Measurements from ENCODE around the gene SND1.

SND1 gene

GRCh38 chr7:128081808-128082207 lies 429.8 kb downstream of the SND1 start:
- H3K9me3 ChIP-seq (ENCODE audit: control insufficient read depth in 1 of 2, low read length in 2 of 2) = no peaks in the 10 kb centered on the region
- peaks cover 44 to 83% of the 10 kb centered on the region in 2 donors for H3K36me3 ChIP-seq (ENCODE audit: control insufficient read depth in 1 of 2, insufficient read depth in 2 of 2, low read length in 2 of 2)
- no peaks in the 10 kb centered on the region for H3K27me3 ChIP-seq (ENCODE audit: control insufficient read depth in 1 of 2, insufficient read depth in 2 of 2, low read length in 2 of 2)
- no peak overlapping the region for H3K9ac ChIP-seq (ENCODE audit: low read depth in 1 of 2, low read length in 2 of 2)
- H3K27ac ChIP-seq (ENCODE audit: low read depth, low read length) = no peak overlapping the region
- H3K4me1 ChIP-seq (ENCODE audit: control insufficient read depth in 1 of 2, insufficient read depth in 2 of 2, low read length in 2 of 2) = peaks cover 16 to 17% of the 10 kb centered on the region in 2 donors
- H3K4me3 ChIP-seq (ENCODE audit: low read depth in 1 of 2, low read length in 2 of 2) = no peak overlapping the region

GRCh38 chr7:128082431-128082830 lies 430.4 kb downstream of the SND1 start:
- Histone ChIP-seq H3K4me1 (ENCODE audit: control insufficient read depth in 1 of 2, insufficient read depth in 2 of 2, low read length in 2 of 2) (peaks cover 10 to 11% of the 10 kb centered on the region in 2 donors), H3K27ac (ENCODE audit: low read depth, low read length) (no peak overlapping the region), H3K9ac (ENCODE audit: low read depth in 1 of 2, low read length in 2 of 2) (no peak overlapping the region), H3K4me3 (ENCODE audit: low read depth in 1 of 2, low read length in 2 of 2) (no peak overlapping the region), H3K36me3 (ENCODE audit: control insufficient read depth in 1 of 2, insufficient read depth in 2 of 2, low read length in 2 of 2) (peaks cover 50 to 88% of the 10 kb centered on the region in 2 donors), H3K27me3 (ENCODE audit: control insufficient read depth in 1 of 2, insufficient read depth in 2 of 2, low read length in 2 of 2) (no peaks in the 10 kb centered on the region), H3K9me3 (ENCODE audit: control insufficient read depth in 1 of 2, low read length in 2 of 2) (no peaks in the 10 kb centered on the region)

- Histone ChIP-seq H3K36me3 (ENCODE audit: control insufficient read depth in 1 of 2, insufficient read depth in 2 of 2, low read length in 2 of 2) (peaks cover 50 to 83% of the 10 kb centered on the region in 2 donors), H3K4me1 (ENCODE audit: control insufficient read depth in 1 of 2, insufficient read depth in 2 of 2, low read length in 2 of 2) (no peaks in the 10 kb centered on the region), H3K4me3 (ENCODE audit: low read depth in 1 of 2, low read length in 2 of 2) (no peak overlapping the region), H3K9me3 (ENCODE audit: control insufficient read depth in 1 of 2, low read length in 2 of 2) (no peaks in the 10 kb centered on the region), H3K9ac (ENCODE audit: low read depth in 1 of 2, low read length in 2 of 2) (no peak overlapping the region), H3K27ac (ENCODE audit: low read depth, low read length) (no peak overlapping the region), H3K27me3 (ENCODE audit: control insufficient read depth in 1 of 2, insufficient read depth in 2 of 2, low read length in 2 of 2) (no peaks in the 10 kb centered on the region)
These were observed 433.1 kb downstream of the SND1 start for GRCh38 chr7:128084896-128085608.

GRCh38 chr7:128090492-128090891 lies 438.5 kb downstream of the SND1 start:
- H3K4me3 ChIP-seq (ENCODE audit: low read depth in 1 of 2, low read length in 2 of 2) = no peak overlapping the region
- no peak overlapping the region for H3K9ac ChIP-seq (ENCODE audit: low read depth in 1 of 2, low read length in 2 of 2)
- peaks cover 57 to 88% of the 10 kb centered on the region in 2 donors for H3K36me3 ChIP-seq (ENCODE audit: control insufficient read depth in 1 of 2, insufficient read depth in 2 of 2, low read length in 2 of 2)
- H3K27ac ChIP-seq (ENCODE audit: low read depth, low read length) = no peak overlapping the region
- no peaks in the 10 kb centered on the region for H3K9me3 ChIP-seq (ENCODE audit: control insufficient read depth in 1 of 2, low read length in 2 of 2)
- no peaks in the 10 kb centered on the region for H3K27me3 ChIP-seq (ENCODE audit: control insufficient read depth in 1 of 2, insufficient read depth in 2 of 2, low read length in 2 of 2)
- no peaks in the 10 kb centered on the region for H3K4me1 ChIP-seq (ENCODE audit: control insufficient read depth in 1 of 2, insufficient read depth in 2 of 2, low read length in 2 of 2)

- Histone ChIP-seq H3K36me3 (ENCODE audit: control insufficient read depth in 1 of 2, insufficient read depth in 2 of 2, low read length in 2 of 2) (peaks cover 56 to 87% of the 10 kb centered on the region in 2 donors), H3K4me1 (ENCODE audit: control insufficient read depth in 1 of 2, insufficient read depth in 2 of 2, low read length in 2 of 2) (no peaks in the 10 kb centered on the region), H3K27me3 (ENCODE audit: control insufficient read depth in 1 of 2, insufficient read depth in 2 of 2, low read length in 2 of 2) (no peaks in the 10 kb centered on the region), H3K9ac (ENCODE audit: low read depth in 1 of 2, low read length in 2 of 2) (no peak overlapping the region), H3K27ac (ENCODE audit: low read depth, low read length) (no peak overlapping the region), H3K9me3 (ENCODE audit: control insufficient read depth in 1 of 2, low read length in 2 of 2) (no peaks in the 10 kb centered on the region), H3K4me3 (ENCODE audit: low read depth in 1 of 2, low read length in 2 of 2) (no peak overlapping the region)
These were observed 439.1 kb downstream of the SND1 start for GRCh38 chr7:128091106-128091505.

- no peak overlapping the region for H3K4me3 ChIP-seq (ENCODE audit: low read depth in 1 of 2, low read length in 2 of 2)
- no peaks in the 10 kb centered on the region for H3K9me3 ChIP-seq (ENCODE audit: control insufficient read depth in 1 of 2, low read length in 2 of 2)
- no peaks in the 10 kb centered on the region for H3K27me3 ChIP-seq (ENCODE audit: control insufficient read depth in 1 of 2, insufficient read depth in 2 of 2, low read length in 2 of 2)
- H3K36me3 ChIP-seq (ENCODE audit: control insufficient read depth in 1 of 2, insufficient read depth in 2 of 2, low read length in 2 of 2) = peaks cover 49 to 78% of the 10 kb centered on the region in 2 donors
- H3K9ac ChIP-seq (ENCODE audit: low read depth in 1 of 2, low read length in 2 of 2) = no peak overlapping the region
- H3K27ac ChIP-seq (ENCODE audit: low read depth, low read length) = no peak overlapping the region
- no peaks in the 10 kb centered on the region for H3K4me1 ChIP-seq (ENCODE audit: control insufficient read depth in 1 of 2, insufficient read depth in 2 of 2, low read length in 2 of 2)
These were observed 440.2 kb downstream of the SND1 start for GRCh38 chr7:128092221-128092620.

GRCh38 chr7:128093614-128094570 lies 441.9 kb downstream of the SND1 start:
- no peak overlapping the region for H3K4me3 ChIP-seq (ENCODE audit: low read depth in 1 of 2, low read length in 2 of 2)
- no peak overlapping the region for H3K27ac ChIP-seq (ENCODE audit: low read depth, low read length)
- H3K4me1 ChIP-seq (ENCODE audit: control insufficient read depth in 1 of 2, insufficient read depth in 2 of 2, low read length in 2 of 2) = no peaks in the 10 kb centered on the region
- no peaks in the 10 kb centered on the region for H3K9me3 ChIP-seq (ENCODE audit: control insufficient read depth in 1 of 2, low read length in 2 of 2)
- no peak overlapping the region for H3K9ac ChIP-seq (ENCODE audit: low read depth in 1 of 2, low read length in 2 of 2)
- H3K27me3 ChIP-seq (ENCODE audit: control insufficient read depth in 1 of 2, insufficient read depth in 2 of 2, low read length in 2 of 2) = no peaks in the 10 kb centered on the region
- H3K36me3 ChIP-seq (ENCODE audit: control insufficient read depth in 1 of 2, insufficient read depth in 2 of 2, low read length in 2 of 2) = peaks cover 52 to 75% of the 10 kb centered on the region in 2 donors

GRCh38 chr7:128094686-128095085 lies 442.7 kb downstream of the SND1 start:
- Histone ChIP-seq H3K4me3 (ENCODE audit: low read depth in 1 of 2, low read length in 2 of 2) (no peak overlapping the region), H3K36me3 (ENCODE audit: control insufficient read depth in 1 of 2, insufficient read depth in 2 of 2, low read length in 2 of 2) (peaks cover 47 to 70% of the 10 kb centered on the region in 2 donors), H3K27me3 (ENCODE audit: control insufficient read depth in 1 of 2, insufficient read depth in 2 of 2, low read length in 2 of 2) (no peaks in the 10 kb centered on the region), H3K9ac (ENCODE audit: low read depth in 1 of 2, low read length in 2 of 2) (no peak overlapping the region), H3K4me1 (ENCODE audit: control insufficient read depth in 1 of 2, insufficient read depth in 2 of 2, low read length in 2 of 2) (no peaks in the 10 kb centered on the region), H3K9me3 (ENCODE audit: control insufficient read depth in 1 of 2, low read length in 2 of 2) (no peaks in the 10 kb centered on the region), H3K27ac (ENCODE audit: low read depth, low read length) (no peak overlapping the region)

- Histone ChIP-seq H3K9me3 (ENCODE audit: control insufficient read depth in 1 of 2, low read length in 2 of 2) (no peaks in the 10 kb centered on the region), H3K4me3 (ENCODE audit: low read depth in 1 of 2, low read length in 2 of 2) (no peak overlapping the region), H3K4me1 (ENCODE audit: control insufficient read depth in 1 of 2, insufficient read depth in 2 of 2, low read length in 2 of 2) (no peaks in the 10 kb centered on the region), H3K27ac (ENCODE audit: low read depth, low read length) (no peak overlapping the region), H3K9ac (ENCODE audit: low read depth in 1 of 2, low read length in 2 of 2) (no peak overlapping the region), H3K36me3 (ENCODE audit: control insufficient read depth in 1 of 2, insufficient read depth in 2 of 2, low read length in 2 of 2) (peaks cover 33 to 44% of the 10 kb centered on the region in 2 donors), H3K27me3 (ENCODE audit: control insufficient read depth in 1 of 2, insufficient read depth in 2 of 2, low read length in 2 of 2) (no peaks in the 10 kb centered on the region)
These were observed 445.3 kb downstream of the SND1 start for GRCh38 chr7:128097211-128097731.

GRCh38 chr7:128098629-128099028 lies 446.6 kb downstream of the SND1 start:
- Histone ChIP-seq H3K9ac (ENCODE audit: low read depth in 1 of 2, low read length in 2 of 2) (no peak overlapping the region), H3K36me3 (ENCODE audit: control insufficient read depth in 1 of 2, insufficient read depth in 2 of 2, low read length in 2 of 2) (peaks cover 25 to 31% of the 10 kb centered on the region in 2 donors), H3K27ac (ENCODE audit: low read depth, low read length) (no peak overlapping the region)

More at GRCh38 chr7:128098629-128099028, 446.6 kb downstream of the SND1 start:
- Histone ChIP-seq H3K4me3 (ENCODE audit: low read depth in 1 of 2, low read length in 2 of 2) (no peak overlapping the region), H3K27me3 (ENCODE audit: control insufficient read depth in 1 of 2, insufficient read depth in 2 of 2, low read length in 2 of 2) (peaks cover 2% of the 10 kb centered on the region in 2 donors), H3K4me1 (ENCODE audit: control insufficient read depth in 1 of 2, insufficient read depth in 2 of 2, low read length in 2 of 2) (peaks cover 2 to 3% of the 10 kb centered on the region in 2 donors), H3K9me3 (ENCODE audit: control insufficient read depth in 1 of 2, low read length in 2 of 2) (no peaks in the 10 kb centered on the region)

Measured in duodenal mucosa (tissue), 2 donors.